HG02938 (cell line): Measurements from ENCODE around the gene IL19.

Source experiments
- ATAC-seq: cut with Tn5 transposase; IDR thresholded peaks from one replicate; pipeline ENCODE4 v1.9.1; 2021; ENCODE audit warnings: mild to moderate bottlenecking, moderate library complexity; ENCODE audit not compliant: unreplicated experiment

IL19 gene

GRCh38 chr1:206828765-206829164 lies 58.2 kb downstream of the IL19 start:
- no peak for ATAC-seq

- no peak for ATAC-seq
Measured at GRCh38 chr1:206829282-206829681, 58.7 kb downstream of the IL19 start.

GRCh38 chr1:206829875-206830274 lies 59.3 kb downstream of the IL19 start:
- ATAC-seq, result no peak

- no peak for ATAC-seq
Measured at GRCh38 chr1:206831650-206832049, 61.1 kb downstream of the IL19 start.

GRCh38 chr1:206832352-206832880 lies 61.8 kb downstream of the IL19 start:
- ATAC-seq, result no peak

- ATAC-seq, result no peak
Measured at GRCh38 chr1:206833106-206833680, 62.6 kb downstream of the IL19 start.

- ATAC-seq, result no peak
Measured at GRCh38 chr1:206833801-206834200, 63.2 kb downstream of the IL19 start.

GRCh38 chr1:206834217-206834616 lies 63.6 kb downstream of the IL19 start:
- ATAC-seq, result no peak

- no peak for ATAC-seq
Measured at GRCh38 chr1:206834711-206835110, 64.1 kb downstream of the IL19 start.

- ATAC-seq, result no peak
Measured at GRCh38 chr1:206835186-206835585, 64.6 kb downstream of the IL19 start.

GRCh38 chr1:206836111-206836510 lies 65.5 kb downstream of the IL19 start:
- no peak for ATAC-seq

- ATAC-seq, result no peak
Measured at GRCh38 chr1:206839006-206839560, 68.5 kb downstream of the IL19 start.

GRCh38 chr1:206839857-206840256 lies 69.3 kb downstream of the IL19 start:
- no peak for ATAC-seq

- ATAC-seq, result no peak
Measured at GRCh38 chr1:206841609-206842323, 71.2 kb downstream of the IL19 start.

GRCh38 chr1:206842854-206843253 lies 72.3 kb downstream of the IL19 start:
- ATAC-seq, result no peak

GRCh38 chr1:206843626-206844025 lies 73.1 kb downstream of the IL19 start:
- ATAC-seq, result no peak

- ATAC-seq, result no peak
Measured at GRCh38 chr1:206846487-206846886, 75.9 kb downstream of the IL19 start.

GRCh38 chr1:206847337-206847834 lies 76.8 kb downstream of the IL19 start:
- ATAC-seq, result no peak

- no peak for ATAC-seq
Measured at GRCh38 chr1:206847946-206848345, 77.4 kb downstream of the IL19 start.

- no peak for ATAC-seq
Measured at GRCh38 chr1:206850401-206850800, 79.8 kb downstream of the IL19 start.

GRCh38 chr1:206851341-206852010 lies 80.9 kb downstream of the IL19 start:
- no peak for ATAC-seq
